GM19468 (cell line): ENCODE data around the gene ZNF354C.

Source experiments
- ATAC-seq: cut with Tn5 transposase; IDR thresholded peaks from one replicate; pipeline ENCODE4 v1.9.1; 2021; ENCODE audit warnings: mild to moderate bottlenecking, moderate library complexity, moderate number of reproducible peaks; ENCODE audit not compliant: unreplicated experiment; ENCODE audit errors: extremely low read depth

The ZNF354C gene

DNA sequence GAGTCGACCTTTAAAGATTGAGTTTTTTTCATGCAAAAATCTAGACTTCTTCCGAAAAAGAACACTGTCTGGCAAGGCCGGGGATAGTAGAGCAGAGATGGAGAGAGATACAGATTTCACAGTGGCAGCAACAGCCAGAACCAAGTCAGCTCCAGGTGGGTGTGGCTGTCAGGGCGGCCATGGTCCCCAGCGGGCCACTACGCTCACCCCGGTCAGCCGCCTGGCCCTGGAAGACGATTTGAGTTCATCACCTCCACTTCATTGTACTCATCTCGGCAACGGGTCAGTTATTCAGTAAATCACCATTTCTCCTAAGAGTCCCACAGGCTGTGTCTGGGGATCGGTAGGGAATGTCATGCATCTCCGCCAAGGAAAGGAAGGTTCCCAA lies 53.0 kb downstream of the ZNF354C start:
- ATAC-seq, result no peak

GRCh38 chr5:179113945-179114641 lies 53.9 kb downstream of the ZNF354C start:
- no peak for ATAC-seq

GRCh38 chr5:179114756-179115155 lies 54.6 kb downstream of the ZNF354C start:
- no peak for ATAC-seq

DNA sequence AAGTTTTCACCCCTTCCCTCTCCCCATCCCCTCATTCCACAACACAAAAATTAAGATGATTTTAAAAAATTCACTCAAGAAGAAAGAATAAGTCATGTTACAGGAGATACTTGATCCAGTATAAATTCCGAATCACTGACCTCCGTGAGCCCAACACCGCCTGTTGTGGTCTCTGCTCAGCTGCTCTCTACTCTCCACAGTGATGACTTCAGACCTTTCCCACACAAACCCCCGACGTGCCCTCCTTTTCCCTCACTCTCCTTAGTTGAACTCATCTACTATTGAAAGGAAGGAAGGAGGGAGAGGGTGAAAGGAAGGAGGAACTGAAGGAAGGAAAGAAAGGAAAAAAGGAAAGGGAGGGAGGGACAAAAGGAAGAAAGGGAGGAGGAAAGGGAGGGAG lies 55.1 kb downstream of the ZNF354C start:
- ATAC-seq, result no peak

- no peak for ATAC-seq
Observed at GRCh38 chr5:179115845-179116524, 55.8 kb downstream of the ZNF354C start.

GRCh38 chr5:179118338-179118737 lies 58.2 kb downstream of the ZNF354C start:
- no peak for ATAC-seq

GRCh38 chr5:179118756-179119414 lies 58.7 kb downstream of the ZNF354C start:
- ATAC-seq, result no peak

GRCh38 chr5:179119415-179120170 lies 59.4 kb downstream of the ZNF354C start:
- no peak for ATAC-seq

DNA sequence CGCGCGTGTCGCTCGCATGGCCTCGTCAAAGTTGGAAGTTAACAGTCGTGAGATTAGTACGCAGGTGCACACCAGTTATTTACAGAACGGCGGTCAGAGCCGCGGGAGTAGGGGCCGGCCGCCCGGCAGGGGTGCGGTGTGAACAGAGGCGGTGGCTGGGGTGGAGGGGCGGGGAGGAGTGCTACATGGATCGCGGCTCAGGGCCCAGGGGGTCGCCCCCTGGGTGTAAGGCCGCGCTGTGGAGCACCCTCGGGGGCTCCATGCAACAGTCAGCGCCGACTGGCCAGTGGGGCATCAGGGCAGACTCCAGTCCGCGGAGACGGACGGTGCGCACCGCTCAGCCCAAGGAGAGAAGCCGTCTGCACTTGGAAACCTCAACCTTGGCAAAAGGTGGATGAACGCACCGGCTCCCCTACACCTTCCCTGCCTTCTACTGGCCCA lies 60.3 kb downstream of the ZNF354C start:
- no peak for ATAC-seq

GRCh38 chr5:179120951-179121666 lies 60.9 kb downstream of the ZNF354C start:
- ATAC-seq, result no peak

DNA sequence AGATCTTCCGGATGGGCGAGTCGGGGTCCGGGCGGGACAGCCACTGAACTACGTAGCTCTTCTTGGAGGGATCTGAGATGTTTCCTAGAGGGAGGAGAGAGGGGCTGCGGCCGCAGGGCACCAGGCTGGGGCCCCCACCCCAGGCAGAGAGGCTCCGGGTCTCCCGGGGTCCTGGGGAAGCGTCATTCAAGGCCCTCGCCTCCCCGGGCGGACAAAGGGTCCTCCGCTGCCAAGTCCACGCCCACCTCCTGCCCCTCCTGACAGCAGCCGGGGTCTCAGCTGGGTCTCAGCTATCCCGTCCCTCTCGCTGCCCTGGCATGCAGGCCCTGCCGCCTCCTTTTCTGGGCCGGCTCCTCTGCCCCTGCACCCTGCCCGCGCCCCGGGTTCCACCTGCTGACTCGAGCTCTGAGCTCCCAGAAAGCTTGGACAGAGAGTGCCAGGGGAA lies 61.5 kb downstream of the ZNF354C start:
- ATAC-seq, result no peak

DNA sequence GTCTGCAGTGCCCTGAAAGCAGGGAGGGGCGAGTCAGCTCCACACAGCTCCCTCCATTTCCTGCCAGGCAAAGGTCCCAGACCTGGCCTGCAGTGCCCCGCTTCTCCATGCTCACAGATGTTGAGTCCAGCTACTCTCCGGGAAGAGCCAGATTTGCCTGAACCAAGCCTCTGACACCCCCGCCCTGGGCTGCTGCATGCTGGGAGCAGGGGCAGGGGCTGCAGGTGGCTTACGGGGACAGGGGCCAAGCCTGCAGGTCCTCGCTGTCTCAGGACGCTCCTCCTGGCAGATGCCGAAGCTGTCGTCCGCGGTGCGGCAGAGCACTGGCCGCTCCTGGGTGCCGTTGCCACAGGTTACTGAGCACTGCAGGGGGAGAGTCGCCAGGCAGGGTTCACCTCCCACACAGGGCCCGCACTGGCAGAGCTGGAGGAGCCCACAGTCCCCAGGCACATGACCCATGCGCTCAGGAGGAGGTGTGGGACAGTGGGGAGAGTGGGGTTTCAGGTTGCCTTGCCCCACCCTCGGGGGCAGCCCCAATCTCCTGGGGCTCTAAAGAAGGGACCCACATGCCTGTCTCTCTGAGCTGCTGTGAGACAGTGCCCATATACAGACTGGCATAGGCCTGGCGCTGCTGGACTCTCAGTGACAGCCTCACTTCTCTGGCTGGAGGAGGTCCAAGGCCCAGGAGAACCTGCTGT lies 62.4 kb downstream of the ZNF354C start:
- no peak for ATAC-seq

DNA sequence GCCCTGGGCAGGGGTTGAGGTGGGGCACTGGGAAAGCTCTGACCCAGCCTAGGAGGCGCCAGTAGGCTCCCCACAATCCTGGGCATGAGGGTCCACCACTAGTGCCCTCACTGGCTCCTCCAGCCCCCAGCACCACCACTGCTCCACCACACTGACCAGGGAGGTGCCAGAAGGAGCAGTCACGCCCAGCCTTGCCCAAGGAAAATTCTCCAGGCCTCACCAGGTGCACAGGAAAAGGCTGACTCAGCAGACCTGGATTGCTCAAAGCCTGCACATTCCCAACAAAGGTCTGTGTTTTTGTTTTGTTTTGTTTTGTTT lies 62.9 kb downstream of the ZNF354C start:
- ATAC-seq, result no peak

DNA sequence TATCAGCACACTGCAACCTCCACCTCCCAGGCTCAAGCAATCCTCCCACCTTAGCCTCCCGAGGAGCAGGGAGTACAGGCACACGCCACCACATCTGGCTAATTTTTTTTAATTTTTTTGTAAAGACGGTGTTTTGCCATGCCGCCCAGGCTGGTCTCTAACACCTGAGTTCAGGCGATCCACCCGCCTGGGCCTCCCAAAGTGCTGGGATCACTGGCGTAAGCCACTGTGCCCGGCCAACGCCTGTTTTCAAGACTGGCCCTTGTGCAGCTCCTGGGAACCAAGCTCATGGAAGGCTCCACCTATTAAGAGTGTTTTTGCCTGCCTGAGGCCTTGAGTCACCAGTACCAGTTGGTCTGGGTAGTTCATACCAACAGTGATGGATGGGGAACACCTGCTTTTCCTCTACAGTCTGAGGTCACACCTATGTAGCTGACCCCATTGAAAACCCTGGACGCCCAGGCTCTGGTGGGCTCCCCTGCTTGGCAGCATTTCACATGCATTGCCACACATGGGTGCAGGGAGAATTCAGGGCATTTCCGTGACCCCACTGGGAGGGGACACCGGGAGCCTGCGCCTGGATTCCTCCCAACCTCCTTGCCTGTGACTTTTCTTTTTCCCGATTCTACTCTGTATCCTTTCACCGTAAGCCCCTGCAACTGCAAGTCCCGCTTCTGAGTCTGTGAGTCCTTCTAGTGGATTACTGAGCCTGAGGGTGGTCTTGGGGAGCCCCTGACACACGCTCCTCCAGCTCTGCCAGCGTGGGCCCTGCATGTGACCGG lies 63.5 kb downstream of the ZNF354C start:
- no peak for ATAC-seq

DNA sequence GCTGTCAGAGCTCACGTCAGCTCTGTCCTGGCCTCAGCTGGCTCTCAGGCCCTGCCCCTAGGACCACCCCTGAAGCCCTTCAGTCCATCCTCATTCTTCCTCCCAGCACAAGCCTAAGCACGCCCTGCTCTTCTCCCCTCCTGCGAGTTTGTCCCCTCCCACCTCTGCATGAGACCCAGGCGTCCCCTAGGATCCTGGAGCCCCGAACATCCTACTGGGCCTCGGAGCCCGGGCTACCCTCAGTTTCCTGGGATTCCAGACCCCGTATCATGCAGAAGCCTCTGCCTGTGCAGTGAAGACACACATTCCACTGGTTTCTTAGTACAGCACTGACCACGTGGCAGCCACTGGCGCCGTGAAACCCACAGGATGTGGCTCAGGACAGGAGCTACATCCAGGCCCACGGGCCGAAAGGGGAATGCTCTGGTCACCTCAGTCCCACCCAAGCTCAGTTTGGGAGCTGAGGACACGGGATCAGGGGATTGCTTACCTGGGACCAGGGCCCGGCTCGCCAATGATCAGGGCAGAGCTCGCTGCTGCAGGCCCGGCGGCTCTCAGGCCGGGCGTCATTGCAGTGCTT lies 64.2 kb downstream of the ZNF354C start:
- ATAC-seq, result no peak

GRCh38 chr5:179124853-179125788 lies 64.9 kb downstream of the ZNF354C start:
- ATAC-seq, result no peak

GRCh38 chr5:179125789-179126505 lies 65.8 kb downstream of the ZNF354C start:
- no peak for ATAC-seq
